ENCODE data around the gene SPATA1. TPM values are rescaled to one million over a fixed set of nuclear protein-coding genes. Genes with fewer than 3 reads are reported as not detected.

SPATA1 gene
- total and polyA plus RNA-seq, 7 donors, result 0.36 to 0.83 (median 0.44) TPM; not detected in 2

- H3K27ac ChIP-seq, result no peak overlapping the region
- H3K4me1 ChIP-seq, result peaks cover 0 to 33% (median 18%) of the 10 kb centered on the region in 4 donors
- 94 to 95% methylated on average over 7 of the region's 7 CpGs for WGBS, 2 donors
- intact Hi-C loops (cut with DNase I), result loop anchor here (5.0 kb wide), 1 partner anchor 52 kb away; no protein-coding TSS in a partner anchor
- no peaks in the 10 kb centered on the region for H3K9me3 ChIP-seq
- no peaks in the 10 kb centered on the region for H3K27me3 ChIP-seq
- no peak for TF ChIP-seq POLR2AphosphoS5 (IDR thresholded peaks at IDR 0.05)
- TF ChIP-seq POLR2A (IDR thresholded peaks at IDR 0.05), result no peak
- TF ChIP-seq, protein P1, sequence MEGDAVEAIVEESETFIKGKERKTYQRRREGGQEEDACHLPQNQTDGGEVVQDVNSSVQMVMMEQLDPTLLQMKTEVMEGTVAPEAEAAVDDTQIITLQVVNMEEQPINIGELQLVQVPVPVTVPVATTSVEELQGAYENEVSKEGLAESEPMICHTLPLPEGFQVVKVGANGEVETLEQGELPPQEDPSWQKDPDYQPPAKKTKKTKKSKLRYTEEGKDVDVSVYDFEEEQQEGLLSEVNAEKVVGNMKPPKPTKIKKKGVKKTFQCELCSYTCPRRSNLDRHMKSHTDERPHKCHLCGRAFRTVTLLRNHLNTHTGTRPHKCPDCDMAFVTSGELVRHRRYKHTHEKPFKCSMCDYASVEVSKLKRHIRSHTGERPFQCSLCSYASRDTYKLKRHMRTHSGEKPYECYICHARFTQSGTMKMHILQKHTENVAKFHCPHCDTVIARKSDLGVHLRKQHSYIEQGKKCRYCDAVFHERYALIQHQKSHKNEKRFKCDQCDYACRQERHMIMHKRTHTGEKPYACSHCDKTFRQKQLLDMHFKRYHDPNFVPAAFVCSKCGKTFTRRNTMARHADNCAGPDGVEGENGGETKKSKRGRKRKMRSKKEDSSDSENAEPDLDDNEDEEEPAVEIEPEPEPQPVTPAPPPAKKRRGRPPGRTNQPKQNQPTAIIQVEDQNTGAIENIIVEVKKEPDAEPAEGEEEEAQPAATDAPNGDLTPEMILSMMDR (IDR thresholded peaks at IDR 0.05), result no peak
- no peak for TF ChIP-seq EP300 (IDR thresholded peaks at IDR 0.05)
- no peak overlapping the region for H3K4me3 ChIP-seq
- peaks cover 0 to 13% (median 4%) of the 10 kb centered on the region in 4 donors for H3K36me3 ChIP-seq
- no peak for DNase-seq
Observed at GRCh38 chr1:84570436-84571149, 64.4 kb downstream of the SPATA1 start.

DNA sequence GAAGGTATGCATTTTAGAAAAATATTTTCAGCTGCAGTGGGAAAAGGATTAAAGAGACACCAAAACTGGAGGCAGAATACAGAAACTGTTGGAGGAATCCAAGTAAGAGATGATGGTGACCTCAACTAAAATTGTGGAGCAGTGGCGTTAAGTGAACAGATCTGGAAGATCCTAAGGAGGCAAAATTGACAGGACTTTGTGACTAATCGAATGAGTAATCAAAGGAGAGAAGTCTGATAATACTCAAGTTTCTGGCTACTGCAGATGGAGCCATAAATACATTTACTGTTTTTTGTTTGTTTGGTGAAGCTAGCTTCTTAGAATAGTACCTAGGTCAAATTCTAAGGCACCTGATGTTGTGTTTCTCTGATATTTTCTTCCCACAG is 65.0 kb downstream of the SPATA1 start:
- 95 to 96% methylated on average over 2 of the region's 2 CpGs for WGBS, 2 donors
- H3K9me3 ChIP-seq, result no peaks in the 10 kb centered on the region
- no peak for DNase-seq
- no peaks in the 10 kb centered on the region for H3K27me3 ChIP-seq
- intact Hi-C loops (cut with DNase I), result loop anchor here (5.0 kb wide), 1 partner anchor 51 kb away; no protein-coding TSS in a partner anchor
- H3K4me1 ChIP-seq, result peaks cover 0 to 33% (median 18%) of the 10 kb centered on the region in 4 donors
- peaks cover 0 to 13% (median 4%) of the 10 kb centered on the region in 4 donors for H3K36me3 ChIP-seq
- TF ChIP-seq, protein P1 (IDR thresholded peaks at IDR 0.05), result no peak
- TF ChIP-seq EP300 (IDR thresholded peaks at IDR 0.05) (no peak), POLR2A (IDR thresholded peaks at IDR 0.05) (no peak), POLR2AphosphoS5 (IDR thresholded peaks at IDR 0.05) (no peak)
- H3K4me3 ChIP-seq, result no peak overlapping the region
- no peak overlapping the region for H3K27ac ChIP-seq

- Histone ChIP-seq H3K27ac (peak overlapping the region; percentile 95 to 99 (median 98)), H3K9me3 (no peaks in the 10 kb centered on the region), H3K27me3 (no peaks in the 10 kb centered on the region), H3K4me1 (peaks cover 0 to 33% (median 18%) of the 10 kb centered on the region in 4 donors), H3K36me3 (peaks cover 0 to 13% (median under 1%) of the 10 kb centered on the region in 4 donors), H3K4me3 (peak overlapping the region; percentile 63 to 75 (median 65))
- WGBS, 2 donors, result 1 to 4% methylated on average over 5 of the region's 5 CpGs
- intact Hi-C loops (cut with DNase I), result loop anchor here (5.0 kb wide), 1 partner anchor 49 kb away; no protein-coding TSS in a partner anchor
- DNase-seq, result no peak
- TF ChIP-seq POLR2AphosphoS5 (IDR thresholded peaks at IDR 0.05), result peak in 1 of 4 donors; percentile 36
- TF ChIP-seq EP300 (IDR thresholded peaks at IDR 0.05), result no peak
- no peak for TF ChIP-seq POLR2A (IDR thresholded peaks at IDR 0.05)
Observed at GRCh38 chr1:84573481-84573966, 67.3 kb downstream of the SPATA1 start.

- Histone ChIP-seq H3K9me3 (no peaks in the 10 kb centered on the region), H3K36me3 (peaks cover 0 to 7% (median 0%) of the 10 kb centered on the region in 4 donors), H3K27me3 (no peaks in the 10 kb centered on the region), H3K4me1 (peaks cover 0 to 33% (median 18%) of the 10 kb centered on the region in 4 donors), H3K4me3 (peak within 1 kb of the TSS; percentile 63 to 75 (median 65)), H3K27ac (peak within 1 kb of the TSS; percentile 95 to 99 (median 98))
- intact Hi-C loops (cut with DNase I), result loop anchor here (1.0 to 5.0 kb wide), 3 partner anchors 48 to 95 kb away; partner anchors contain the start of genes GNG5, RPF1 and SPATA1
- TF ChIP-seq POLR2A (IDR thresholded peaks at IDR 0.05) (peak; percentile 55), EP300 (IDR thresholded peaks at IDR 0.05) (no peak), POLR2AphosphoS5 (IDR thresholded peaks at IDR 0.05) (peak; percentile 92 to 96 (median 96))
- TF ChIP-seq, protein P1 (IDR thresholded peaks at IDR 0.05), result no peak
- WGBS, 2 donors, result 1% methylated on average over 67 of the region's 67 CpGs
- peak; percentile 95 for DNase-seq
Observed at GRCh38 chr1:84573967-84574842, 68.0 kb downstream of the SPATA1 start, which contains the start of gene CTBS. TSS of gene CTBS (minus strand) at chr1:84574440. CDS start at chr1:84574415, 25 bp downstream.

Data from sigmoid colon (tissue), 7 donors.